C1 segment of cervical spinal cord (tissue), 14 donors: ENCODE measurements around the gene TEX28.
"Not testable (repeated sequence)": the region's sequence is repeated elsewhere in the genome, so short reads cannot be mapped to it uniquely, and the experiment has no call there.

Source experiments
- DNase-seq, 14 donors: peaks; one replicate each; lab custom pipeline; 2025; lab: John Stamatoyannopoulos, UW

Gene TEX28

GRCh38 chrX:154310616-154311536, 16.0 kb upstream of the TEX28 start:
- no peak for DNase-seq

GRCh38 chrX:154309041-154309775, 14.3 kb upstream of the TEX28 start:
- no peak for DNase-seq

- DNase-seq = peak in 6 of 14 donors; percentile 4 to 31 (median 15)
These were observed 13.4 kb upstream of the TEX28 start for GRCh38 chrX:154308108-154308946.

- no peak for DNase-seq
These were observed 12.3 kb upstream of the TEX28 start for GRCh38 chrX:154307202-154307601.

- no peak for DNase-seq
These were observed 10.7 kb upstream of the TEX28 start for GRCh38 chrX:154305541-154306205.

- DNase-seq = no peak
These were observed 9.9 kb upstream of the TEX28 start for GRCh38 chrX:154304846-154305245.

GRCh38 chrX:154303476-154303875, 8.6 kb upstream of the TEX28 start:
- peak in 1 of 14 donors; percentile 26 for DNase-seq

GRCh38 chrX:154302998-154303397, 8.1 kb upstream of the TEX28 start:
- not testable (repeated sequence) for DNase-seq

GRCh38 chrX:154300816-154301215, 5.9 kb upstream of the TEX28 start:
- no peak for DNase-seq

GRCh38 chrX:154298312-154298711, 3.4 kb upstream of the TEX28 start:
- no peak for DNase-seq

GRCh38 chrX:154296731-154297130, 1.8 kb upstream of the TEX28 start:
- no peak for DNase-seq

- no peak for DNase-seq
These were observed 863 bp upstream of the TEX28 start, which contains the start of gene TKTL1 for GRCh38 chrX:154295664-154296310. TKTL1 (plus strand) TSS chrX:154295795; CDS start chrX:154295860, 65 bp downstream.

- DNase-seq = not testable (repeated sequence)
These were observed 8.5 kb downstream of the TEX28 start for GRCh38 chrX:154286406-154286805.

GRCh38 chrX:154284489-154285338, 10.2 kb downstream of the TEX28 start:
- DNase-seq = not testable (repeated sequence)

GRCh38 chrX:154269245-154269644, 25.7 kb downstream of the TEX28 start:
- not testable (repeated sequence) for DNase-seq

- not testable (repeated sequence) for DNase-seq
These were observed 31.9 kb downstream of the TEX28 start for GRCh38 chrX:154263072-154263471.

GRCh38 chrX:154258711-154259110, 36.2 kb downstream of the TEX28 start:
- not testable (repeated sequence) for DNase-seq

- not testable (repeated sequence) for DNase-seq
These were observed 37.6 kb downstream of the TEX28 start, which contains the start of gene OPN1MW3 for GRCh38 chrX:154257282-154257681. OPN1MW3 (plus strand) TSS chrX:154257582; CDS start chrX:154257620, 38 bp downstream.

GRCh38 chrX:154248076-154248475, 46.8 kb downstream of the TEX28 start:
- DNase-seq = not testable (repeated sequence)
